GM18909 (cell line): Measurements from ENCODE around the gene MYCL.
"Not testable (repeated sequence)": the region's sequence is repeated elsewhere in the genome, so short reads cannot be mapped to it uniquely, and the experiment has no call there.

Experiments used
- ATAC-seq: cut with Tn5 transposase; IDR thresholded peaks from one replicate; pipeline ENCODE4 v1.9.1; 2021; ENCODE audit warnings: mild to moderate bottlenecking; ENCODE audit not compliant: unreplicated experiment, poor library complexity

MYCL gene

GRCh38 chr1:39919545-39919944, 17.8 kb upstream of the MYCL start:
- ATAC-seq: no peak

- ATAC-seq: no peak
Measured at GRCh38 chr1:39917825-39918224, 16.1 kb upstream of the MYCL start.

- no peak for ATAC-seq
Measured at GRCh38 chr1:39915499-39916129, 13.9 kb upstream of the MYCL start.

GRCh38 chr1:39913136-39913535, 11.4 kb upstream of the MYCL start:
- ATAC-seq: not testable (repeated sequence)

GRCh38 chr1:39910263-39910662, 8.5 kb upstream of the MYCL start:
- no peak for ATAC-seq

GRCh38 chr1:39908534-39908933, 6.8 kb upstream of the MYCL start:
- ATAC-seq: no peak

GRCh38 chr1:39907528-39908453, 6.1 kb upstream of the MYCL start:
- no peak for ATAC-seq

- no peak for ATAC-seq
Measured at GRCh38 chr1:39905172-39905571, 3.5 kb upstream of the MYCL start.

- no peak for ATAC-seq
Measured at GRCh38 chr1:39902460-39902807, 717 bp upstream of the MYCL start.

- no peak for ATAC-seq
Measured at GRCh38 chr1:39901464-39901713, 328 bp downstream of the MYCL start.

GRCh38 chr1:39900662-39901463, 854 bp downstream of the MYCL start:
- no peak for ATAC-seq

- no peak for ATAC-seq
Measured at GRCh38 chr1:39899611-39900538, 1.8 kb downstream of the MYCL start.

GRCh38 chr1:39898648-39899603, 2.8 kb downstream of the MYCL start:
- no peak for ATAC-seq

- ATAC-seq: no peak
Measured at GRCh38 chr1:39898191-39898590, 3.5 kb downstream of the MYCL start.

- ATAC-seq: no peak
Measured at GRCh38 chr1:39896909-39897685, 4.6 kb downstream of the MYCL start.

GRCh38 chr1:39895731-39896480, 5.8 kb downstream of the MYCL start:
- no peak for ATAC-seq

GRCh38 chr1:39894884-39895495, 6.7 kb downstream of the MYCL start:
- ATAC-seq: no peak
